HG03135 (cell line): Measurements from ENCODE around the gene OR2S2.

Source experiments
- ATAC-seq: cut with Tn5 transposase; IDR thresholded peaks from one replicate; pipeline ENCODE4 v1.9.1; 2021; ENCODE audit warnings: mild to moderate bottlenecking, moderate library complexity; ENCODE audit not compliant: unreplicated experiment

Gene OR2S2

GRCh38 chr9:35909687-35910612 is 48.0 kb downstream of the OR2S2 start:
- no peak for ATAC-seq

GRCh38 chr9:35909274-35909673 is 48.7 kb downstream of the OR2S2 start, which contains the start of gene SPAAR:
TSS of gene SPAAR (plus strand) at chr9:35909490. CDS start at chr9:35910464, 974 bp downstream.
- no peak for ATAC-seq

- no peak for ATAC-seq
Measured at GRCh38 chr9:35908504-35909125, 49.3 kb downstream of the OR2S2 start.

DNA sequence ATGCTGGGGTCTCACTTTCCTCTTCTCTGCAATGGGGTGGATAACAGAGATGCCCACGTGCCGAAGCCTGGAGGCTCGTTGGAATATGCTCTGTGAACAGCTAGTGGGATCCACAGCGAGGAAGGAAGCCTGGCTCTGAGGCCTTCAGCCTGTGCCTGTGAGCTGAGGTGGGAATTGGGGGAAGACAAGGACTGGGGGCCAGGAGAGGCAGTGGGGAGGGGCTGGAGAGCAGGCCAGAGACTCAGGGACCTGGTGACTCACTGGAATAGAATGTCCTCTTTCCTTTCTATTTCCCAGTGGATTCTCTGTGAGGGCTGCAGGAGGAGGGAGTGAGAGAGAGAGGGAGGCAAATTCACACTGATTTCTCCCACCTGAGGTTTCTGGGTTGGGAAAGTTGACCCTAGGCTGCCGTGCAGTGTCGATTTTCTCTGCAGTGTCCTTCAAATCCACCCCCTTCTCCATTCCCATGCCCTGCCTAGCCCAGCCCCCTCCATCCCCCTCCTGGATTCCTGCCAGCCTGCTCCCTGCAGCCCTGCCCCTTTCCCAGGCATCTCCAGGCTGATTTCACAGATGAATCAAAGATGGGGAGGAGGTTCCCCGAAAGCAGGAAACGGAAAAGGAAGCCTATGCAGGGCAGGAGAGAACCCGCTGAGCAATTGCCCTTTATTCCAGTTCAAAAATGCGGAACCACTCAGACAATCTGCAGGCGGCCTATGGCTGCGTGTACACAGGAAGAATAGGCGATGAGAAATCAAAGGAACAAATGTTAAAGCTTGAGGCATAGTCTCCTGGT is 50.0 kb downstream of the OR2S2 start:
- no peak for ATAC-seq
